ENCODE results near the gene NUP210L. TPM values are rescaled to one million over a fixed set of nuclear protein-coding genes. Genes with fewer than 3 reads are reported as not detected.

Gene NUP210L
- total and polyA plus RNA-seq, 2 of the 13 experiments (the other 11 are each of a cell fraction or from before 2014, with no cell fraction given) = not detected

GRCh38 chr1:153967107-153967999 is 187.5 kb downstream of the NUP210L start, which contains the start of gene CREB3L4 (continued):
- TF ChIP-seq CEBPZ (IDR thresholded peaks at IDR 0.05; ENCODE audit: low read length) (no peak), SMC3 (IDR thresholded peaks at IDR 0.05; ENCODE audit: low read length) (no peak), TARDBP (CRISPR knock-in tag; IDR thresholded peaks at IDR 0.05) (peak; percentile 70), ETV6 (CRISPR knock-in tag; conservative IDR thresholded peaks at IDR 0.05) (peak; percentile 93), ZNF577 (CRISPR knock-in tag; IDR thresholded peaks at IDR 0.05; ENCODE audit: borderline replicate concordance, low read depth) (no peak), SALL2 (CRISPR knock-in tag; IDR thresholded peaks at IDR 0.05) (peak; percentile 68; the same call in 1 of the 2 replicates), ATF7-NPFF (CRISPR knock-in tag; IDR thresholded peaks at IDR 0.05; ENCODE audit: low read depth) (peak; percentile 72), PHF5A (CRISPR knock-in tag; IDR thresholded peaks at IDR 0.05; ENCODE audit: low read depth, unreplicated experiment) (peak; percentile 42), KMT2B (CRISPR knock-in tag; IDR thresholded peaks at IDR 0.05) (peak; percentile 82), BCL6 (CRISPR knock-in tag; IDR thresholded peaks at IDR 0.05) (no peak; the same call in 1 of the 2 replicates), TFAP4 (IDR thresholded peaks at IDR 0.05; ENCODE audit: borderline replicate concordance, low read depth) (peak; percentile 56; the same call in 1 of the 2 replicates), MBD4 (IDR thresholded peaks at IDR 0.05; ENCODE audit: borderline replicate concordance, low read length) (no peak), NR2F6 (IDR thresholded peaks at IDR 0.05) (peak; percentile 43; the same call in 1 of the 2 replicates), NR2F6 (CRISPR knock-in tag; IDR thresholded peaks at IDR 0.05) (peak; percentile 86), ZNF20 (CRISPR knock-in tag; IDR thresholded peaks at IDR 0.05) (no peak), CENPX (CRISPR knock-in tag; IDR thresholded peaks at IDR 0.05) (no peak), PREB (CRISPR knock-in tag; IDR thresholded peaks at IDR 0.05) (no peak), ZNF839 (CRISPR knock-in tag; IDR thresholded peaks at IDR 0.05; ENCODE audit: borderline replicate concordance) (0 out of 2 replicates have a peak, but pooled peaks have one; percentile 73), ZNF572 (CRISPR knock-in tag; IDR thresholded peaks at IDR 0.05) (peak; percentile 78; the same call in 1 of the 2 replicates), POLR2G (IDR thresholded peaks at IDR 0.05; ENCODE audit: low read depth, low read length) (peak; percentile 95), POGZ (CRISPR knock-in tag; IDR thresholded peaks at IDR 0.05) (peak; percentile 79)
- TF ChIP-seq, protein P1, sequence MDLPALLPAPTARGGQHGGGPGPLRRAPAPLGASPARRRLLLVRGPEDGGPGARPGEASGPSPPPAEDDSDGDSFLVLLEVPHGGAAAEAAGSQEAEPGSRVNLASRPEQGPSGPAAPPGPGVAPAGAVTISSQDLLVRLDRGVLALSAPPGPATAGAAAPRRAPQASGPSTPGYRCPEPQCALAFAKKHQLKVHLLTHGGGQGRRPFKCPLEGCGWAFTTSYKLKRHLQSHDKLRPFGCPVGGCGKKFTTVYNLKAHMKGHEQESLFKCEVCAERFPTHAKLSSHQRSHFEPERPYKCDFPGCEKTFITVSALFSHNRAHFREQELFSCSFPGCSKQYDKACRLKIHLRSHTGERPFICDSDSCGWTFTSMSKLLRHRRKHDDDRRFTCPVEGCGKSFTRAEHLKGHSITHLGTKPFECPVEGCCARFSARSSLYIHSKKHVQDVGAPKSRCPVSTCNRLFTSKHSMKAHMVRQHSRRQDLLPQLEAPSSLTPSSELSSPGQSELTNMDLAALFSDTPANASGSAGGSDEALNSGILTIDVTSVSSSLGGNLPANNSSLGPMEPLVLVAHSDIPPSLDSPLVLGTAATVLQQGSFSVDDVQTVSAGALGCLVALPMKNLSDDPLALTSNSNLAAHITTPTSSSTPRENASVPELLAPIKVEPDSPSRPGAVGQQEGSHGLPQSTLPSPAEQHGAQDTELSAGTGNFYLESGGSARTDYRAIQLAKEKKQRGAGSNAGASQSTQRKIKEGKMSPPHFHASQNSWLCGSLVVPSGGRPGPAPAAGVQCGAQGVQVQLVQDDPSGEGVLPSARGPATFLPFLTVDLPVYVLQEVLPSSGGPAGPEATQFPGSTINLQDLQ (CRISPR knock-in tag; IDR thresholded peaks at IDR 0.05) = peak; percentile 78; the same call in 1 of the 2 replicates

Data from HepG2 (cell line).